AG04450 (cell line): ENCODE measurements around the gene ARHGAP15. TPM values are rescaled to one million over a fixed set of nuclear protein-coding genes. Genes with fewer than 3 reads are reported as not detected.

Experiments used
- CTCF ChIA-PET: fragments of 300-600, 350-600 bp; formaldehyde crosslinking; extraction: SDS; loops from one replicate; lab custom pipeline; 2022; ENCODE audit warnings: antibody characterized with exemption, inconsistent platforms; lab: Charles Lee
- POLR2A ChIA-PET: fragments of 350-600 bp; formaldehyde crosslinking; extraction: SDS; loops from one replicate; lab custom pipeline; 2021; ENCODE audit warnings: antibody characterized with exemption, inconsistent platforms; lab: Yijun Ruan, JAX
- DNase-seq: peaks from one replicate; pipeline ENCODE4 v3.0.0-alpha.2; 2011; ENCODE audit warnings: low read depth, low spot score
- H3K27ac ChIP-seq: one replicate; pipeline ENCODE4 v1.5.1; 2012; ENCODE audit warnings: low read depth, low read length, control low read depth
- H3K27me3 ChIP-seq: one replicate; pipeline ENCODE4 v1.6.0; 2012; ENCODE audit warnings: low read length; ENCODE audit not compliant: control insufficient read depth, insufficient read depth
- H3K4me3 ChIP-seq: 2 replicates; pipeline ENCODE4 v1.5.1; 2011; ENCODE audit warnings: mild to moderate bottlenecking, low read depth, low read length, control low read depth
- H3K9me3 ChIP-seq: 2 replicates; pipeline ENCODE4 v1.5.1; 2012; ENCODE audit warnings: low read length; ENCODE audit not compliant: control insufficient read depth, insufficient read depth
- polyA minus RNA-seq: library from RNA; depleted of rRNA, polyadenylated mRNA; stranded (reverse); fragments of >200 nt; gene quantifications from 2 replicates; pipeline ENCODE4 v1.2.3, GENCODE V29; 2011; rRNA and poly(A)+ RNA removed
- polyA plus RNA-seq: library from polyadenylated mRNA; depleted of rRNA; stranded (reverse); fragments of >200 nt; gene quantifications from 2 replicates; pipeline ENCODE4 v1.2.3, GENCODE V29; 2011; rRNA removed
- TF ChIP-seq, protein P1 (sequence below): IDR thresholded peaks from 2 replicates; pipeline ENCODE4 v1.5.1; 2011; ENCODE audit warnings: low read depth, low read length, control low read depth, inconsistent platforms

ARHGAP15 gene
- not detected in 2 replicates for polyA plus RNA-seq
- polyA minus RNA-seq = not detected in 2 replicates

DNA sequence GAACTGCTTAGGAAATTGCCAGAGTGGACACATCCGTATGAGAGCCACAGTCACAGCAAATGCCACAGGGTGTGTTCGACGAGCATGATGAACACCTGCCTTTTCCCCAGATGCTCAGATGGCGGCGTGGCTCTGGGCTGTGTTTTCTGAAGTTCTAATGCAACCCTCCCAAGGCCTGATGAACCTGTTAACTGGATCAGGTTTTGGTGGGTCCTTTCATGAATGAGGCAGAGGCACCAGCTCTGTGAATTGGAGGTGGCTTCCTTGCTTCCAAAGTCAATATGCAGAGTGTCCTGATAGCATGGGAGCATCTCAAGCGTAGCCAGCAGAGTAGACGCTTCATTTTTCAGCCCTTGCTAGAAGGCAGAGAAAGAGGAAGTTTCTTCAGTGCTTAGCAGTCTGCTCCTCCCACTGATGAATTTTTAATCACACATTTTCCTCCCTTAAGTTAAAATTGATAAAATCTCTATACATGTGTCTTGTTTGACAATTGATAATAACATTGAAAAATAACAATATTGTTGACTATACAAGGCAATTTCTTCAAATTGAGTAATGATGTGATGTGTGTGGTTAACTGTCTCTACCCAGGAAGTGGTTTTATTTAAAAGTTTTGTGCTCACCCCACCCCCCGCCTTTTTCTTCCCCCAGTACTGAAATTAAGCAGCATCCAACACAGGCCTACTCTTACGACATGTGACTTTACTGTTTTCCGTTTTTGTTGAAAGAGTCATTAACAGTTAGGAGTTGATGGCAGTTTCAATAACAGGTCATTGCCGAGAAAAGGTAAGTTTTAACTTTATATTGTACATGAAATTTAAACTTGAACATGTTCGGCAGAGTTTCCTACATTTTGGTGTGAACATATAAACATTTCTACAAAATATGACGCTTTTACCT, at the start of gene ARHGAP15:
ARHGAP15 (plus strand) TSS at position 739 of the 900 bp plus-strand sequence.
- CTCF ChIA-PET = interaction anchor here (0.8 kb wide), 1 partner anchor 94 kb away, joined by 3 read pairs; no protein-coding TSS in a partner anchor

DNA sequence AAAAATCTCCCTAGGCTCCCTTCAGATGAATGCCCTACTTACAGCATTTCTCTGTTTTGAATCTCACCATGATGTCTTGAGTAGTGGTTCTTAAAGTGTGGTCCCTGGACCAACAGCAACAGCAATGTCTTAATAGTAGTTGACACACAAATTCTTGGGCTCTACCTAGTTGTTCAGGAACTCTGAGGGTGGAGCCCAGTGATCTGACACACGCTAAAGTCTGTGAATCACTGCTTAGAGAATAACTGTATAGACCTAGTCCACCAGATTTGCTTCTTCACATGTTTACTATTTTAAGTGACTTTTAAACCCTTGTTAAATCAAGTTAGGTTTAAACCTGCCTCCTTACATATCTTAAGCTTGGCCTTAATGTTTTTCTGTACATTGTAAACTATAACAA, 47.6 kb upstream of the ARHGAP15 start:
- H3K4me3 ChIP-seq = no peak overlapping the region
- no peak for DNase-seq
- no peaks in the 10 kb centered on the region for H3K27me3 ChIP-seq
- H3K27ac ChIP-seq = no peak overlapping the region
- ChIA-PET CTCF (no interaction called here), POLR2A (no interaction called here)
- no peaks in the 10 kb centered on the region for H3K9me3 ChIP-seq
- TF ChIP-seq, protein P1, sequence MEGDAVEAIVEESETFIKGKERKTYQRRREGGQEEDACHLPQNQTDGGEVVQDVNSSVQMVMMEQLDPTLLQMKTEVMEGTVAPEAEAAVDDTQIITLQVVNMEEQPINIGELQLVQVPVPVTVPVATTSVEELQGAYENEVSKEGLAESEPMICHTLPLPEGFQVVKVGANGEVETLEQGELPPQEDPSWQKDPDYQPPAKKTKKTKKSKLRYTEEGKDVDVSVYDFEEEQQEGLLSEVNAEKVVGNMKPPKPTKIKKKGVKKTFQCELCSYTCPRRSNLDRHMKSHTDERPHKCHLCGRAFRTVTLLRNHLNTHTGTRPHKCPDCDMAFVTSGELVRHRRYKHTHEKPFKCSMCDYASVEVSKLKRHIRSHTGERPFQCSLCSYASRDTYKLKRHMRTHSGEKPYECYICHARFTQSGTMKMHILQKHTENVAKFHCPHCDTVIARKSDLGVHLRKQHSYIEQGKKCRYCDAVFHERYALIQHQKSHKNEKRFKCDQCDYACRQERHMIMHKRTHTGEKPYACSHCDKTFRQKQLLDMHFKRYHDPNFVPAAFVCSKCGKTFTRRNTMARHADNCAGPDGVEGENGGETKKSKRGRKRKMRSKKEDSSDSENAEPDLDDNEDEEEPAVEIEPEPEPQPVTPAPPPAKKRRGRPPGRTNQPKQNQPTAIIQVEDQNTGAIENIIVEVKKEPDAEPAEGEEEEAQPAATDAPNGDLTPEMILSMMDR = no peak

More for the DNA sequence above, at the start of gene ARHGAP15:
- DNase-seq = no peak
- peaks cover 4% of the 10 kb centered on the region for H3K27me3 ChIP-seq
- H3K9me3 ChIP-seq = no peaks in the 10 kb centered on the region
- H3K27ac ChIP-seq = no peak within 1 kb of the TSS
- TF ChIP-seq, protein P1 = no peak
- POLR2A ChIA-PET = no interaction called here
- H3K4me3 ChIP-seq = no peak within 1 kb of the TSS

DNA sequence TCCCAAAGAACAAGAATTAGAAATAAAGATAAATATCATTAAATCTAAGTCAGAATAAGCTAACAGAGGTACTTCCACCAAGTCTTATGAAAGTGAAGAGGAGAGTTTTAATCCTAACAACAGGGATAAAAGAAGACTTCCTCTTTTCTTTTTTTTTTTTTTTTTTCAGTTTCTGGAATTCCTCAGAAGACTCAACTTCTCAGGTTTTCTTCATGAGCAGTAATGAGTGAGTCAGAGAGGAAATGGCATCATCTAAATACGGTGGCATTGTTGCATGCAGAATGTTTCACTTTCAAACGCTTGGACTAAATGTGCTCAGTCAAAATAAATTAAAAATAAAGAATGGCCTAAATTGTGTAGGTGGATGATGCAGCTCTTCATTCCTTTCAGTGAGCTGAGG, 45.6 kb upstream of the ARHGAP15 start:
- H3K27ac ChIP-seq = no peak overlapping the region
- no peaks in the 10 kb centered on the region for H3K9me3 ChIP-seq
- H3K4me3 ChIP-seq = peak overlapping the region; percentile 15; the same call in 1 of the 2 replicates
- POLR2A ChIA-PET = no interaction called here
- no peaks in the 10 kb centered on the region for H3K27me3 ChIP-seq
- peak; percentile 64 for DNase-seq
- CTCF ChIA-PET = interaction anchor here (0.6 to 1.8 kb wide), 3 partner anchors 27 to 175 kb away, joined by 3 to 12 read pairs (median 8); no protein-coding TSS in a partner anchor
- TF ChIP-seq, protein P1 = no peak

DNA sequence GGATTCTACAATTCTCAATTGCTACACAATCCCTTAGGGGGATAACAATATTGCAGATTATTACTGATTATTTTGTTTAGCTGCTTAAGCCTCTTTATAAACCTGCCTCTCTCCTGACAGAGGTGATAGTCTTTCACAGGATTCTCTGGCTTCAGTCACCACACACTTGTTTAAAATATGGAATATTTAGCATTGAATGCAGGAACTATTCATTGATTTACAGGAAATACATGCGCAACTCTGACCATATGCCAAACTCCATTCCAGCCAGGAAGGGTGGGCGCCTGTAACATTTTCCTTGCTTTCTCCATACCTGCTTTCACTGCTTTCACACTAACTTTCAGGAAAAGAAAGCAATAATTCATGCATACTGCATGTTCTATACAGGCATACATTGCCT, 44.8 kb upstream of the ARHGAP15 start:
- H3K27ac ChIP-seq = no peak overlapping the region
- ChIA-PET POLR2A (no interaction called here), CTCF (interaction anchor here (1.6 to 1.8 kb wide), 2 partner anchors 27 to 50 kb away, joined by 3 to 12 read pairs; no protein-coding TSS in a partner anchor)
- H3K9me3 ChIP-seq = no peaks in the 10 kb centered on the region
- H3K27me3 ChIP-seq = no peaks in the 10 kb centered on the region
- TF ChIP-seq, protein P1 = no peak
- no peak for DNase-seq
- no peak overlapping the region for H3K4me3 ChIP-seq
